T47D (cell line): ENCODE measurements around the gene BRAF.
A peak's percentile ranks its signal among the peaks of the same experiment; 100 is the strongest.
"Not testable (repeated sequence)": the region's sequence is repeated elsewhere in the genome, so short reads cannot be mapped to it uniquely, and the experiment has no call there.

Experiments
- DNase-seq, 2 experiments: peaks; one replicate each; pipeline versions ENCODE4 v3.0.0 to v3.0.0-alpha.2; 2011 to 2012; ENCODE audit warnings: low read depth in 1 of 2, low spot score in 1 of 2
- JUND ChIP-seq: IDR thresholded peaks from 2 replicates; pipeline ENCODE4 v1.6.1; 2012; ENCODE audit warnings: low read depth
- in situ Hi-C: cut with HindIII; loops from 2 replicates; pipeline ENCODE4 v1.10.0; 2016; ENCODE audit warnings: low sequenced_read_pairs, low pct_unique_long_range_greater_than_20kb

BRAF gene

GRCh38 chr7:140678816-140679130 is 246.0 kb downstream of the BRAF start:
- no peak for DNase-seq
- in situ Hi-C loops: no loop called here
- TF ChIP-seq JUND: no peak

- no peak for DNase-seq
- in situ Hi-C loops: no loop called here
- no peak for TF ChIP-seq JUND
These were observed 246.5 kb downstream of the BRAF start for GRCh38 chr7:140678081-140678815.

GRCh38 chr7:140677496-140677895 is 247.2 kb downstream of the BRAF start:
- in situ Hi-C loops: no loop called here
- no peak for DNase-seq
- no peak for TF ChIP-seq JUND

- in situ Hi-C loops, DNase-seq: not testable (repeated sequence)
These were observed 247.8 kb downstream of the BRAF start for GRCh38 chr7:140676956-140677355.

- in situ Hi-C loops: no loop called here
- DNase-seq: no peak
- no peak for TF ChIP-seq JUND
These were observed 248.4 kb downstream of the BRAF start for GRCh38 chr7:140676306-140676705.

GRCh38 chr7:140675726-140676125 is 249.0 kb downstream of the BRAF start:
- no peak for TF ChIP-seq JUND
- in situ Hi-C loops: no loop called here
- DNase-seq: no peak

GRCh38 chr7:140674899-140675701 is 249.6 kb downstream of the BRAF start:
- in situ Hi-C loops: no loop called here
- TF ChIP-seq JUND: no peak
- DNase-seq: peak in 1 of 2 experiments; percentile 59

GRCh38 chr7:140674356-140674800 is 250.4 kb downstream of the BRAF start:
- no peak for TF ChIP-seq JUND

GRCh38 chr7:140673774-140674155 is 251.0 kb downstream of the BRAF start:
- TF ChIP-seq JUND: no peak
- in situ Hi-C loops: no loop called here
- DNase-seq: no peak

More at GRCh38 chr7:140674356-140674800, 250.4 kb downstream of the BRAF start:
- DNase-seq: no peak
- in situ Hi-C loops: no loop called here

- in situ Hi-C loops: no loop called here
- no peak for TF ChIP-seq JUND
- peak; percentile 76 to 80 for DNase-seq
These were observed 251.5 kb downstream of the BRAF start for GRCh38 chr7:140673063-140673773.

- no peak for TF ChIP-seq JUND
- in situ Hi-C loops: no loop called here
- DNase-seq: peak; percentile 64 to 80
These were observed 252.2 kb downstream of the BRAF start, which contains the start of gene ADCK2 for GRCh38 chr7:140672382-140673062. Gene ADCK2 (plus strand): TSS chr7:140672945. CDS start chr7:140673331, 386 bp downstream.

GRCh38 chr7:140671966-140672365 is 252.8 kb downstream of the BRAF start:
- DNase-seq: no peak
- TF ChIP-seq JUND: no peak
- in situ Hi-C loops: no loop called here
